Parathyroid adenoma (tissue), 2 donors: Measurements from ENCODE around the gene SNX33.

Experiments
- H2AFZ ChIP-seq: fragments of 300-600 bp; sonication (generic); one replicate; pipeline ENCODE4 v1.7.0; 2017; ENCODE audit warnings: antibody characterized with exemption, mild to moderate bottlenecking
- H3K27ac ChIP-seq: fragments of 300-600 bp; sonication (generic); one replicate; pipeline ENCODE4 v1.7.0; 2017
- H3K27me3 ChIP-seq: fragments of 300-600 bp; sonication (generic); one replicate; pipeline ENCODE4 v1.7.0; 2017; ENCODE audit warnings: low read length; ENCODE audit not compliant: control insufficient read depth, insufficient read depth
- H3K36me3 ChIP-seq: fragments of 300-600 bp; sonication (generic); one replicate; pipeline ENCODE4 v1.7.0; 2017; ENCODE audit warnings: low read length; ENCODE audit not compliant: control insufficient read depth, insufficient read depth
- H3K4me1 ChIP-seq: fragments of 300-600 bp; sonication (generic); one replicate; pipeline ENCODE4 v1.7.0; 2017; ENCODE audit warnings: control low read depth
- H3K4me2 ChIP-seq: fragments of 300-600 bp; sonication (generic); one replicate; pipeline ENCODE4 v1.7.0; 2017; ENCODE audit warnings: low read length
- H3K4me3 ChIP-seq: fragments of 300-600 bp; sonication (generic); one replicate; pipeline ENCODE4 v1.7.0; 2017; ENCODE audit warnings: low read depth, low read length
- H3K79me2 ChIP-seq: fragments of 300-600 bp; sonication (generic); one replicate; pipeline ENCODE4 v1.7.0; 2017; ENCODE audit warnings: control low read depth
- H3K9ac ChIP-seq: fragments of 300-600 bp; sonication (generic); one replicate; pipeline ENCODE4 v1.7.0; 2017; ENCODE audit warnings: mild to moderate bottlenecking
- H3K9me3 ChIP-seq: fragments of 300-600 bp; sonication (generic); one replicate; pipeline ENCODE4 v1.7.0; 2017; ENCODE audit warnings: low read length; ENCODE audit not compliant: control insufficient read depth
- CTCF ChIP-seq: fragments of 300-600 bp; sonication (generic); IDR thresholded peaks from one replicate; pipeline ENCODE4 v1.7.0; 2017; ENCODE audit warnings: antibody characterized with exemption, mild to moderate bottlenecking
- donor health status: primary hyperparathyroidism.

SNX33 gene

GRCh38 chr15:75661100-75661755, 13.5 kb downstream of the SNX33 start:
- no peaks in the 10 kb centered on the region for H3K36me3 ChIP-seq
- H3K4me1 ChIP-seq: no peaks in the 10 kb centered on the region
- no peak overlapping the region for H3K9ac ChIP-seq
- H3K4me2 ChIP-seq: no peak overlapping the region
- H3K27ac ChIP-seq: peak overlapping the region; percentile 42
- no peaks in the 10 kb centered on the region for H3K9me3 ChIP-seq
- no peaks in the 10 kb centered on the region for H3K79me2 ChIP-seq
- H2AFZ ChIP-seq: peak overlapping the region; percentile 50
- no peak overlapping the region for H3K4me3 ChIP-seq
- no peak for TF ChIP-seq CTCF
- H3K27me3 ChIP-seq: no peaks in the 10 kb centered on the region

GRCh38 chr15:75661756-75662140, 14.0 kb downstream of the SNX33 start:
- no peak overlapping the region for H3K4me3 ChIP-seq

GRCh38 chr15:75662823-75663519, 15.3 kb downstream of the SNX33 start:
- H3K36me3 ChIP-seq: no peaks in the 10 kb centered on the region
- H3K9me3 ChIP-seq: no peaks in the 10 kb centered on the region
- H3K27ac ChIP-seq: no peak overlapping the region
- H3K4me3 ChIP-seq: no peak overlapping the region
- H3K4me1 ChIP-seq: no peaks in the 10 kb centered on the region
- no peak overlapping the region for H3K9ac ChIP-seq
- no peak for TF ChIP-seq CTCF
- no peaks in the 10 kb centered on the region for H3K27me3 ChIP-seq
- no peak overlapping the region for H3K4me2 ChIP-seq
- no peaks in the 10 kb centered on the region for H3K79me2 ChIP-seq
- H2AFZ ChIP-seq: no peak overlapping the region

More at GRCh38 chr15:75661756-75662140, 14.0 kb downstream of the SNX33 start:
- no peak for TF ChIP-seq CTCF
- H3K4me2 ChIP-seq: no peak overlapping the region
- no peaks in the 10 kb centered on the region for H3K36me3 ChIP-seq
- H3K9ac ChIP-seq: no peak overlapping the region
- no peaks in the 10 kb centered on the region for H3K79me2 ChIP-seq
- H2AFZ ChIP-seq: no peak overlapping the region
- H3K9me3 ChIP-seq: no peaks in the 10 kb centered on the region
- peak overlapping the region; percentile 42 for H3K27ac ChIP-seq
- no peaks in the 10 kb centered on the region for H3K4me1 ChIP-seq
- no peaks in the 10 kb centered on the region for H3K27me3 ChIP-seq

- H3K4me3 ChIP-seq: no peak overlapping the region
- no peak overlapping the region for H3K4me2 ChIP-seq
- TF ChIP-seq CTCF: no peak
- H3K27me3 ChIP-seq: no peaks in the 10 kb centered on the region
- no peaks in the 10 kb centered on the region for H3K4me1 ChIP-seq
- no peak overlapping the region for H2AFZ ChIP-seq
- H3K36me3 ChIP-seq: no peaks in the 10 kb centered on the region
- H3K79me2 ChIP-seq: no peaks in the 10 kb centered on the region
- H3K9ac ChIP-seq: no peak overlapping the region
- no peaks in the 10 kb centered on the region for H3K9me3 ChIP-seq
- no peak overlapping the region for H3K27ac ChIP-seq
Observed at GRCh38 chr15:75663931-75664421, 16.3 kb downstream of the SNX33 start.
